Transverse colon (tissue), 4 donors: ENCODE data around the gene CLK3. TPM values are rescaled to one million over a fixed set of nuclear protein-coding genes. Genes with fewer than 3 reads are reported as not detected.

Experiments
- DNase-seq: peaks from one replicate; pipeline ENCODE4 v3.0.0-alpha.2; 2019
- H3K27ac ChIP-seq, 4 donors: fragments of 200-600 bp; sonication (generic); 2 replicates each; pipeline ENCODE4 v1.5.1; 2016 to 2018; ENCODE audit warnings: inconsistent platforms in 4 of 4
- H3K27me3 ChIP-seq: fragments of 200-600 bp; sonication (generic); 2 replicates; pipeline ENCODE4 v1.5.1; 2017; ENCODE audit warnings: inconsistent platforms
- H3K36me3 ChIP-seq, 4 donors: fragments of 200-600 bp; sonication (generic); 2 replicates each; pipeline ENCODE4 v1.5.1; 2017 to 2019; ENCODE audit warnings: inconsistent platforms in 4 of 4
- H3K4me1 ChIP-seq, 4 donors: fragments of 200-600 bp; sonication (generic); 2 replicates each; pipeline ENCODE4 v1.5.1; 2017 to 2020; ENCODE audit warnings: inconsistent platforms in 4 of 4
- H3K4me3 ChIP-seq, 4 donors: fragments of 200-600 bp; sonication (generic); 1 replicate in 1 of 4; 2 replicates in 3 of 4; pipeline versions ENCODE4 v1.5.1 to v1.6.1; 2017 to 2019; ENCODE audit warnings: inconsistent platforms in 4 of 4
- H3K9me3 ChIP-seq, 2 donors: fragments of 200-600 bp; sonication (generic); 2 replicates each; pipeline ENCODE4 v1.5.1; 2017 to 2019; ENCODE audit warnings: inconsistent platforms in 2 of 2
- CTCF ChIP-seq, 5 experiments: fragments of 200-600 bp in 3 of 5; fragments of 450-650 bp in 2 of 5; sonication (generic) in 3 of 5; IDR thresholded peaks; 1 replicate in 2 of 5; 2 replicates in 3 of 5; pipeline ENCODE4 v1.5.1; 2016 to 2017; ENCODE audit warnings: antibody characterized with exemption in 5 of 5, inconsistent platforms in 3 of 5, mild to moderate bottlenecking in 2 of 5, moderate library complexity in 1 of 5
- EP300 ChIP-seq: sonication (generic); formaldehyde crosslinking; IDR thresholded peaks from one replicate; pipeline ENCODE4 v1.6.1; 2017; ENCODE audit warnings: antibody characterized with exemption, low read depth
- POLR2A ChIP-seq: fragments of 450-650 bp; IDR thresholded peaks from one replicate; pipeline ENCODE4 v1.6.1; 2016; ENCODE audit warnings: antibody characterized with exemption, mild to moderate bottlenecking, moderate library complexity
- POLR2AphosphoS5 ChIP-seq, 3 donors: sonication (generic); formaldehyde crosslinking; IDR thresholded peaks; one replicate each; pipeline ENCODE4 v1.6.1; 2016; ENCODE audit warnings: antibody characterized with exemption in 3 of 3
- WGBS, 2 donors: methylation state at CpG; one replicate each; pipeline ENCODE4 v1.1.5; 2018; ENCODE audit warnings: low coverage in 1 of 2; 5-methylcytosine and 5-hydroxymethylcytosine counted together
- in situ Hi-C, 4 donors: fragments of 200-750 bp; cut with MboI; loops; one replicate each; pipeline versions ENCODE4 v1.15.0 to v1.15.1; 2017; ENCODE audit warnings: low sequenced_read_pairs in 3 of 4, low pct_ligation_motif_present in 1 of 4, low pct_unique_long_range_greater_than_20kb in 1 of 4
- intact Hi-C: fragments of 100-400 bp; cut with DNase I; formaldehyde crosslinking; loops from one replicate; pipeline ENCODE4 v1.15.1; 2023; ENCODE audit warnings: low total_unique reads
- total RNA-seq, 4 donors: library from RNA; depleted of rRNA; stranded (reverse); fragments of >200 nt; gene quantifications; one replicate each; pipeline ENCODE4 v1.1.0, GENCODE V29; 2016

Gene CLK3
- total RNA-seq, 4 donors from 2014 or later: 144 to 420 (median 208) TPM

GRCh38 chr15:74664028-74664616 is 48.5 kb downstream of the CLK3 start:
- Histone ChIP-seq H3K9me3 (no peaks in the 10 kb centered on the region), H3K4me3 (no peak overlapping the region), H3K4me1 (peaks cover 9 to 40% (median 31%) of the 10 kb centered on the region in 4 donors), H3K27ac (peak overlapping the region; percentile 72 to 79 (median 75)), H3K36me3 (peaks cover 0 to 2% (median under 1%) of the 10 kb centered on the region in 4 donors), H3K27me3 (no peaks in the 10 kb centered on the region)
- 0 to 32% methylated on average over 1 to 2 of the region's 2 CpGs for WGBS, 2 donors
- intact Hi-C loops (no loop called here), in situ Hi-C loops (no loop called here)
- peak in 1 of 3 donors; percentile 66 for TF ChIP-seq POLR2AphosphoS5 (IDR thresholded peaks at IDR 0.05)
- no peak for TF ChIP-seq POLR2A
- peak; percentile 60 for TF ChIP-seq EP300
- TF ChIP-seq CTCF (IDR thresholded peaks at IDR 0.05): peak in 2 of 5 experiments; percentile 16 to 18
- DNase-seq: peak; percentile 80

- TF ChIP-seq EP300 (no peak), POLR2A (no peak), CTCF (IDR thresholded peaks at IDR 0.05) (no peak), POLR2AphosphoS5 (IDR thresholded peaks at IDR 0.05) (no peak)
- Histone ChIP-seq H3K4me1 (peaks cover 9 to 40% (median 31%) of the 10 kb centered on the region in 4 donors), H3K27me3 (no peaks in the 10 kb centered on the region), H3K36me3 (peaks cover 0 to 2% (median under 1%) of the 10 kb centered on the region in 4 donors), H3K27ac (peak overlapping the region; percentile 72 to 79 (median 75)), H3K9me3 (no peaks in the 10 kb centered on the region), H3K4me3 (no peak overlapping the region)
- in situ Hi-C loops (no loop called here), intact Hi-C loops (no loop called here)
- 50 to 55% methylated on average over 2 of the region's 2 CpGs for WGBS, 2 donors
- no peak for DNase-seq
Observed at GRCh38 chr15:74664670-74665069, 49.0 kb downstream of the CLK3 start.

- Histone ChIP-seq H3K4me1 (peaks cover 6 to 24% (median 19%) of the 10 kb centered on the region in 4 donors), H3K27ac (no peak overlapping the region), H3K9me3 (no peaks in the 10 kb centered on the region), H3K27me3 (no peaks in the 10 kb centered on the region), H3K36me3 (peaks cover 0 to 22% (median 5%) of the 10 kb centered on the region in 4 donors), H3K4me3 (no peak overlapping the region)
- 83 to 91% methylated on average over 1 of the region's 1 CpG for WGBS, 2 donors
- in situ Hi-C loops: no loop called here
- intact Hi-C loops: no loop called here
- TF ChIP-seq POLR2AphosphoS5 (IDR thresholded peaks at IDR 0.05) (no peak), EP300 (no peak), CTCF (IDR thresholded peaks at IDR 0.05) (no peak), POLR2A (no peak)
- no peak for DNase-seq
Observed at GRCh38 chr15:74667975-74668374, 52.3 kb downstream of the CLK3 start.

- in situ Hi-C loops: no loop called here
- WGBS, 2 donors: 83 to 96% methylated on average over 1 to 4 of the region's 4 CpGs
Observed at GRCh38 chr15:74669627-74670026, 54.0 kb downstream of the CLK3 start.

More at GRCh38 chr15:74669627-74670026, 54.0 kb downstream of the CLK3 start:
- H3K9me3 ChIP-seq: no peaks in the 10 kb centered on the region
- H3K4me1 ChIP-seq: peaks cover 0 to 8% (median 5%) of the 10 kb centered on the region in 4 donors
- H3K4me3 ChIP-seq: no peak overlapping the region
- no peaks in the 10 kb centered on the region for H3K27me3 ChIP-seq
- no peak for DNase-seq
- intact Hi-C loops: no loop called here
- no peak for TF ChIP-seq POLR2A
- no peak overlapping the region for H3K27ac ChIP-seq
- peaks cover 0 to 32% (median 8%) of the 10 kb centered on the region in 4 donors for H3K36me3 ChIP-seq
